Ovary (tissue), 9 donors: Measurements from ENCODE around the gene GSK3A. TPM values are rescaled to one million over a fixed set of nuclear protein-coding genes. Genes with fewer than 3 reads are reported as not detected.

Experiments
- DNase-seq, 5 donors: peaks; one replicate each; pipeline ENCODE4 v3.0.0-alpha.2; 2019 to 2020
- H3K27ac ChIP-seq, 2 donors: fragments of 200-600 bp; one replicate each; pipeline versions ENCODE4 v1.5.1 to v1.8.0; 2019 to 2022
- H3K27me3 ChIP-seq: fragments of 200-600 bp; one replicate; pipeline ENCODE4 v1.8.0; 2022
- H3K36me3 ChIP-seq: fragments of 200-600 bp; sonication (generic); one replicate; pipeline ENCODE4 v1.5.1; 2019
- H3K4me1 ChIP-seq: one replicate; pipeline ENCODE4 v1.8.1; 2013; ENCODE audit warnings: mild to moderate bottlenecking, moderate library complexity; ENCODE audit not compliant: insufficient read depth
- H3K4me3 ChIP-seq: fragments of 200-600 bp; sonication (generic); one replicate; pipeline ENCODE4 v1.5.1; 2017
- H3K9me3 ChIP-seq, 2 donors: fragments of 200-600 bp in 1 of 2; sonication (generic) in 1 of 2; one replicate each; pipeline versions ENCODE4 v1.5.1 to v1.8.1; 2013 to 2019; ENCODE audit warnings: mild to moderate bottlenecking in 1 of 2, moderate library complexity in 1 of 2
- EP300 ChIP-seq: sonication (generic); formaldehyde crosslinking; IDR thresholded peaks from one replicate; pipeline ENCODE4 v1.6.1; 2017; ENCODE audit warnings: antibody characterized with exemption
- POLR2A ChIP-seq: fragments of 450-650 bp; IDR thresholded peaks from one replicate; pipeline ENCODE4 v1.6.1; 2017; ENCODE audit warnings: antibody characterized with exemption, mild to moderate bottlenecking, moderate library complexity
- WGBS, 3 donors: extraction: QIAGEN DNeasy Blood & Tissue Kit in 1 of 3; methylation state at CpG; one replicate each; pipeline versions ENCODE4 v1.1.5 to v1.1.7; 2013 to 2017; 5-methylcytosine and 5-hydroxymethylcytosine counted together
- intact Hi-C, 4 donors: fragments of 100-400 bp; cut with DNase I; formaldehyde crosslinking; loops; one replicate each; pipeline versions ENCODE4 v1.11.0 to v1.15.1; 2022 to 2023
- polyA plus RNA-seq, 2 donors: library from polyadenylated mRNA; stranded (reverse); fragments of 200-250 nt in 1 of 2; fragments of 350-450 nt in 1 of 2; fragmentation: Illumina TruSeq in 1 of 2; extraction: RNeasy Lipid Tissue Mini Kit (QIAGEN cat#74804) in 1 of 2; gene quantifications; one replicate each; pipeline ENCODE4 v1.2.3, GENCODE V29; 2013 to 2014
- total RNA-seq, 7 donors: library from RNA; depleted of rRNA in 2 of 7; stranded (reverse); fragments of >200 nt in 2 of 7; fragmentation: NEBNext Ultra II Directional in 3 of 7; extraction: Animal tissue kit (Norgen Biotek cat#: 25700) in 3 of 7; gene quantifications; one replicate each; pipeline versions ENCODE4 v1.1.0 to v1.2.4, GENCODE V29; 2016 to 2023
- TF ChIP-seq, protein P1 (sequence below), 3 donors: fragments of 450-650 bp in 2 of 3; fragments of 200-600 bp in 1 of 3; IDR thresholded peaks; one replicate each; pipeline versions ENCODE4 v1.5.1 to v1.8.0; 2016 to 2022; ENCODE audit warnings: antibody characterized with exemption in 3 of 3, mild to moderate bottlenecking in 1 of 3
- donor health status: DM: no; HTN: no; CAD: no; lungs with moderate emphysema.
- donor health status: DM: no; HTN: no; CAD: no.
- donor health status: Bipolar disorder and iron deficiency.
- donor health status: DM: yes; HTN: yes; CAD: no.
- donor health status: DM: no; HTN: no; CAD: no.
- donor health status: DM: yes; HTN: yes; CAD: no.

GSK3A gene
- total and polyA plus RNA-seq, 9 donors: 16.0 to 40.9 (median 34.9) TPM

DNA sequence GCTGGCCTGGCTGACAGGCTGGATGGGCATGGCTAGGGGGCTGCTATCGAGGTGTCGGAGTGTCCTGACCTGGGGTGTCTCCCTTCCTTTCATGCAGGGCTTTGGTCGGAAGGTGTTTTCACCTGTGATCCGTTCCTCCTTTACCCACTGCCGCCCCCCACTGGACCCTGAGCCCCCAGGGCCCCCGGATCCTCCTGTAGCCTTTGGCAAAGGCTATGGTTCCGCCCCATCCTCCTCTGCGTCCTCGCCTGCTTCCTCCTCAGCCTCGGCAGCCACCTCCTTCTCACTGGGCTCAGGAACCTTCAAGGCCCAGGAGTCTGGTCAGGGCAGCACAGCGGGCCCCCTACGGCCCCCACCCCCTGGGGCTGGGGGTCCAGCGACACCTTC is 47.7 kb upstream of the GSK3A start:
- WGBS, 3 donors: 72 to 73% (median 73%) methylated on average over 12 to 13 of the region's 13 CpGs
- H3K9me3 ChIP-seq: no peaks in the 10 kb centered on the region
- H3K27ac ChIP-seq: no peak overlapping the region
- intact Hi-C loops: loop anchor here in 1 of 4 donors (5.0 kb wide), 1 partner anchor 43 kb away; no protein-coding TSS in a partner anchor
- H3K4me3 ChIP-seq: no peak overlapping the region
- H3K36me3 ChIP-seq: no peaks in the 10 kb centered on the region
- peaks cover 13% of the 10 kb centered on the region for H3K4me1 ChIP-seq
- DNase-seq: no peak
- no peaks in the 10 kb centered on the region for H3K27me3 ChIP-seq
- no peak for TF ChIP-seq POLR2A
- TF ChIP-seq, protein P1, sequence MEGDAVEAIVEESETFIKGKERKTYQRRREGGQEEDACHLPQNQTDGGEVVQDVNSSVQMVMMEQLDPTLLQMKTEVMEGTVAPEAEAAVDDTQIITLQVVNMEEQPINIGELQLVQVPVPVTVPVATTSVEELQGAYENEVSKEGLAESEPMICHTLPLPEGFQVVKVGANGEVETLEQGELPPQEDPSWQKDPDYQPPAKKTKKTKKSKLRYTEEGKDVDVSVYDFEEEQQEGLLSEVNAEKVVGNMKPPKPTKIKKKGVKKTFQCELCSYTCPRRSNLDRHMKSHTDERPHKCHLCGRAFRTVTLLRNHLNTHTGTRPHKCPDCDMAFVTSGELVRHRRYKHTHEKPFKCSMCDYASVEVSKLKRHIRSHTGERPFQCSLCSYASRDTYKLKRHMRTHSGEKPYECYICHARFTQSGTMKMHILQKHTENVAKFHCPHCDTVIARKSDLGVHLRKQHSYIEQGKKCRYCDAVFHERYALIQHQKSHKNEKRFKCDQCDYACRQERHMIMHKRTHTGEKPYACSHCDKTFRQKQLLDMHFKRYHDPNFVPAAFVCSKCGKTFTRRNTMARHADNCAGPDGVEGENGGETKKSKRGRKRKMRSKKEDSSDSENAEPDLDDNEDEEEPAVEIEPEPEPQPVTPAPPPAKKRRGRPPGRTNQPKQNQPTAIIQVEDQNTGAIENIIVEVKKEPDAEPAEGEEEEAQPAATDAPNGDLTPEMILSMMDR (IDR thresholded peaks at IDR 0.05): no peak
- TF ChIP-seq EP300: no peak

DNA sequence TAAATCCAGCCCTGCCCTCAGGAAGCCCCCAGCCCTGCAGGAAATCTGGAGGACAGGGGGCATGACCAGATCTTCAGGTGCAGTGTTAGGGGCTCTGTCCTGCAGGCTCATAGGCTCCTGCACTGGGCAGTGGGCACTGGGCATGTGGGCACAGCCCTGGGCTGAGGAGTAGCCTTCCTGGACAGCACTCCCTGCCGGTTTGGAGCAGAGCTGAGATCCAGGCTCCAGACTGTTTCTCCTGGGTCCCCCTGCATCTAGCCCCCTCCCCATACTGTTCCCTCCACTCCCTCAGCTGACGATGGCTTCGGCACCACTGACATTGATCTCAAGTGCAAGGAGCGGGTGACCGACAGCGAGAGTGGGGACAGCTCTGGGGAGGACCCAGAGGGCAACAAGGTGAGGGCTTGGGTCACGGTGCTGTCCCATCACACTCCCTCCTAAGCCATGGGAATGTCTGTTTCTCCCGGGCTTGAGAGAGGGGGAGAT is 47.2 kb upstream of the GSK3A start:
- H3K27ac ChIP-seq: no peak overlapping the region
- H3K9me3 ChIP-seq: no peaks in the 10 kb centered on the region
- intact Hi-C loops: loop anchor here in 3 of 4 donors (5.0 kb wide), 1 partner anchor 42 kb away; no protein-coding TSS in a partner anchor
- peaks cover 14% of the 10 kb centered on the region for H3K4me1 ChIP-seq
- TF ChIP-seq EP300: no peak
- TF ChIP-seq, protein P1 (IDR thresholded peaks at IDR 0.05): no peak
- TF ChIP-seq POLR2A: no peak
- H3K4me3 ChIP-seq: no peak overlapping the region
- H3K36me3 ChIP-seq: no peaks in the 10 kb centered on the region
- no peaks in the 10 kb centered on the region for H3K27me3 ChIP-seq
- DNase-seq: no peak
- WGBS, 3 donors: 79 to 82% (median 81%) methylated on average over 8 of the region's 8 CpGs

DNA sequence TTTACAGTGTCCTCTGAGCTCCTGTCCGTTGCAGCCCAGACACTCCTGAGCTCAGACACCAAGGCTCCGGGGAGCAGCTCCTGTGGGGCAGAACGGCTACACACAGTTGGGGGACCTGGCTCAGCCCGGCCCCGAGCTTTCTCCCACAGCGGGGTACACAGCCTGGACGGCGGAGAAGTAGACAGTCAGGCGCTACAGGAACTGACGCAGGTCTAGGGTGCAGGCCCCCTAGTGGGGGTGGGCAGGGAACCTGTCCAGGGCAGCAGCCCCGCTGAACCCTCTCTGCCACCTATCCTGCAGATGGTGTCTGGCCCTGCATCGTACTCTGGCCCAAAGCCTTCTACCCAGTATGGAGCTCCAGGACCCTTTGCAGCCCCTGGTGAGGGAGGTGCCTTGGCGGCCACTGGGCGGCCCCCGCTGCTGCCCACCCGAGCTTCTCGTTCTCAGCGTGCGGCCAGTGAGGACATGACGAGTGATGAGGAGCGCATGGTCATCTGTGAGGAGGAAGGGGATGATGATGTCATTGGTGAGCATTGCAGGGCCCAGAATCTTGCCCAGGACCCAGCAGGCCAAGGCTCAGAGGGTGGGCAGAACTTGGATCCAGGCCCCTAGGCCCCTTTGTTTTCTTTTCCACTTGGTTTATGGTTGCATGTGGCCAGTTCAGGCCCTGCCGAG is 46.6 kb upstream of the GSK3A start:
- TF ChIP-seq, protein P1 (IDR thresholded peaks at IDR 0.05): no peak
- TF ChIP-seq EP300: no peak
- TF ChIP-seq POLR2A: no peak
- WGBS, 3 donors: 86 to 88% (median 87%) methylated on average over 19 to 22 of the region's 22 CpGs
- H3K36me3 ChIP-seq: no peaks in the 10 kb centered on the region

DNA sequence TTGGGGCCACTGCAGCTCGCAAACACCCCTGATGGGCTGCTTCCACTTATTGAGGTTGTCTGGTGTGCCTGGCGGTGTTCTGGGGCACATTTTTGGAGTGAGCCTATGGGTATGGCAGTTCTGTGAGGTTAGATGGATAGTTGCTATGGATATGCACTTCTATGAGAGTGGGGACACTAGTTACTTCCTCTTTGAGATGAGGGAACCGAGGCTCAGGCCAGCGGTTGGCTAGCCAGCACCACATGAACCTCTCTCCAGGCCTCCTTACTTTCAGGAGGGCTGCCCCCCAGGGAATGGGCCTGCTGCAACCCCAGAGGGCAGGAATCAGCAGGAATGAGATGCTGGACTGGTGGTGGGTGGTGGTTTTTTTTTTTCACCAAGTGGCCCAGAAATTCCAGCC is 46.0 kb upstream of the GSK3A start:
- DNase-seq: no peak
- no peaks in the 10 kb centered on the region for H3K9me3 ChIP-seq
- no peaks in the 10 kb centered on the region for H3K36me3 ChIP-seq
- 86 to 89% (median 88%) methylated on average over 4 of the region's 4 CpGs for WGBS, 3 donors
- no peak overlapping the region for H3K27ac ChIP-seq
- H3K27me3 ChIP-seq: no peaks in the 10 kb centered on the region
- TF ChIP-seq, protein P1 (IDR thresholded peaks at IDR 0.05): no peak
- TF ChIP-seq POLR2A (no peak), EP300 (no peak)
- intact Hi-C loops: loop anchor here in 2 of 4 donors (5.0 kb wide), 1 partner anchor 41 kb away; no protein-coding TSS in a partner anchor
- no peak overlapping the region for H3K4me3 ChIP-seq
- peaks cover 14% of the 10 kb centered on the region for H3K4me1 ChIP-seq

More for the DNA sequence above, 46.6 kb upstream of the GSK3A start:
- Histone ChIP-seq H3K27ac (no peak overlapping the region), H3K9me3 (no peaks in the 10 kb centered on the region), H3K27me3 (no peaks in the 10 kb centered on the region), H3K4me3 (no peak overlapping the region), H3K4me1 (peaks cover 14% of the 10 kb centered on the region)
- intact Hi-C loops: loop anchor here in 2 of 4 donors (5.0 kb wide), 1 partner anchor 42 kb away; no protein-coding TSS in a partner anchor
- peak in 2 of 5 donors; percentile 17 to 40 for DNase-seq
